HG02571 (cell line): ENCODE measurements around the gene OPA3.
A peak's percentile ranks its signal among the peaks of the same experiment; 100 is the strongest.
"Not testable (repeated sequence)": the region's sequence is repeated elsewhere in the genome, so short reads cannot be mapped to it uniquely, and the experiment has no call there.

ENCODE experiments used
- ATAC-seq: cut with Tn5 transposase; IDR thresholded peaks from one replicate; pipeline ENCODE4 v1.9.1; 2021; ENCODE audit warnings: mild to moderate bottlenecking, moderate library complexity; ENCODE audit not compliant: unreplicated experiment

OPA3 gene

DNA sequence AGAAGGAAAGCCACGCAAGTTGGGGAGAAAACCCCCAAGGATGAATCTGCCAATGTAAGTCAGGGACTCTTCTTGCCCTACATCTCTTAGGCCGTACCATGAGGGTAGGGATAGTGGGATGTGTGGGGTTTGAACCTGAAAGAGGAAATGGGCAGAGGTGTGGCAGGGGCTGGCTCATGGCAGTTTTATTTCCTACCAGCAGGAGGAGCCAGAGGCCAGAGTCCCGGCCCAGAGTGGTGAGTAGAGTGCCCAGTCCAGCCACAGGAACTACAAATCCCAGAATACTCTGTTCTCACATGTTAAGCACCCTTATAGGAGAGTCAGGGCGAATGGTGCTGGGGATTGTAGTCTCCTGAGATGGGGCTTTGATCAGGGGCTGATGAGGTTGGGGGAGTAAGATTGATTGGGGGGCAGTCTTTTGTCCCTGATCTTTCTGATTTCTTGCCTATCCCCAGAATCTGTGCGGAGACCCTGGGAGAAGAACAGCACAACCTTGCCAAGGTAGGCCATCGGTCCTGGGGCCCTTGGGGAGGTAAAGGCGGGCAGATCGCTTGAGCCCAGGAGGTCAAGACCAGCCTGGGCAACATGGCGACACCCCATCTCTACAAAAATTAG lies 60.9 kb downstream of the OPA3 start:
- ATAC-seq, result no peak

DNA sequence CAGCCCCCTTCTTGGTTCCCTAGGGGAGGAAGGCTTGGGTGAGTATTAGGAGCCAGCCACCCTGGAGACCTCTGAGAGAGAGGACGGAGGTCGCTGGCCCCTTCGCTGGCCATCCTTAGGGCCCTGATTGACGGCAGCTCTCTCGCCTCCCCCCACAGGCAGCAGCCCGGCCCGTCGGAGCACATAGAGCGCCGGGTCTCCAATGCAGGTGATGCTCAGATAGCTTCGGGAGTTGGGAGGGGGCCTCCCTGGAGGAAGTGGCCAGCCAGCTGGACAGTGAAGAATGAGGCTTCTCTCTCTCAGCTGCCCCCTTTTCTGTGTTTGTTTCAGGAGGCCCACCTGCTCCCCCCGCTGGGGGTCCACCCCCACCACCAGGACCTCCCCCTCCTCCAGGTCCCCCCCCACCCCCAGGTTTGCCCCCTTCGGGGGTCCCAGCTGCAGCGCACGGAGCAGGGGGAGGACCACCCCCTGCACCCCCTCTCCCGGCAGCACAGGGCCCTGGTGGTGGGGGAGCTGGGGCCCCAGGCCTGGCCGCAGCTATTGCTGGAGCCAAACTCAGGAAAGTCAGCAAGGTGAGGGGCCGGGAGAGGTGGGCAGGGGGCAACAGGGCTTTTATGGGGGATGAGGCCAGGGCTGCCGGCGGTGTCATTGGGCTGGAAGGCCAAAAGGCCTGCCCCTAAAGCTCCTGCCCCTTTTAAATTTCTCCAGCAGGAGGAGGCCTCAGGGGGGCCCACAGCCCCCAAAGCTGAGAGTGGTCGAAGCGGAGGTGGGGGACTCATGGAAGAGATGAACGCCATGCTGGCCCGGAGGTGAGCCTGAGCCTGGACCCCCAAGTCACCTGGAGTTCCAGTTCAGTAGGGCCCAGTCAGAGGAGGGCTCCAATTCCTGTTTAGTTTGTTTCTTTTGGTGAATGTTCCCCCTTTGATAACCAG lies 62.3 kb downstream of the OPA3 start:
- no peak for ATAC-seq

DNA sequence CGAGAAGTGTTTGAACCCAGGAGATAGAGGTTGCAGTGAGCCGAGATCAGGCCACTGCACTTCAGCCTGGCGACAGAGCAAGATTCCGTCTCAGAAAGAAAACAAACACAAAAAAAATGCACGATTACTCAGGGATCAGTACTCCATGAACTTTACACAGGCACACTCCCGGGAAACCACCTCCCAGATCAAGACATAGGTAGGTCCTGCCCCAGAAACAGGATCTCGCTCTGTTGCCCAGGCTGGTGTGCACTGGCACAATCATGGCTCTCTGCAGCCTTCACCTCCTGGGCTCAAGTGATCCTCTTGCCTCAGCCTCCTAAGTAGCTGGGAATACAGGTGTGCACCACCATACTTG lies 66.2 kb downstream of the OPA3 start:
- ATAC-seq, result no peak

DNA sequence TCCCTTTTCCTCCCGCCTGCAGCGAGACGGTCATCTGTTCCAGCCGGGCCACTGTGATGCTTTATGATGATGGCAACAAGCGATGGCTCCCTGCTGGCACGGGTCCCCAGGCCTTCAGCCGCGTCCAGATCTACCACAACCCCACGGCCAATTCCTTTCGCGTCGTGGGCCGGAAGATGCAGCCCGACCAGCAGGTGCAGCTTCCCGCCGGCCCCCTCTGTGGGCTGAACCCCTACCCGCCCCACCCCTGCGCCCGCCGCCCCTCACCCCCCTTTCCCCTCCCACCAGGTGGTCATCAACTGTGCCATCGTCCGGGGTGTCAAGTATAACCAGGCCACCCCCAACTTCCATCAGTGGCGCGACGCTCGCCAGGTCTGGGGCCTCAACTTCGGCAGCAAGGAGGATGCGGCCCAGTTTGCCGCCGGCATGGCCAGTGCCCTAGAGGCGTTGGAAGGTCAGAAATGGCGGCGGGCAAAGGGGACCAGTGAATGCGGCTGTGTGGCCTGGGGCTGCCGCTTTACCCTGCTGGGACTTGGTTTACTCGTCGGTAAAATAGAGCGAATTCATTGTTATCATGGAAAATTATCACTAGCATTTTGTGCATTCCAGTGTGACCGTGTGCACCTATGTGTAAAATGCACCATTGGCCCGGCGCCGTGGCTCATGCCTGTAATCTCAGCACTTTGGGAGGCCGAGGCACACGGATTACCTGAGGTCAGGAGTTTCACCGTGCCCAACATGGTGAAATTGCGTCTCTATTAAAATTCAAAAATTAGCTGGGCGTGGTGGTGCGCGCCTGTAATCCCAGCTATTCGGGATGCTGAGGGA lies 66.7 kb downstream of the OPA3 start:
- ATAC-seq, result no peak

DNA sequence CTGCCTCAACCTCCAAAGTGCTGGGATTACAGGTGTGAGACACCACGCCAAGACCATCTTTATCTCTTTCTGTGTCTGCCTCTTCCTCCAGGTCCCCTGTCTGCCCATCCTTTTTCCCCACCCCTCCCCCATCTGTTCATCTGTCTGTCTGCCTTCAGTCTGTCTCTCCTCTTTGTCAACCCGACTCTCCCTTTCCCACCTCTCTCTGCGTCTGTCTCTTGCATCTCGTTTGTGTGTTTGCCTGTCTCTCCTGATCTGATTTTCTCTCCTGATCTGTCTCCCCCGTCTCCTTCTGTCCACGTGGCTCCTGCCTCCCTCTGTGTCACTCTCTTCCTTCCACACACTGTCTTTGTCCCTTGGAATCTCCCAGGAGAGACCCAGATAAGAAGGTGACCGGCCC lies 67.4 kb downstream of the OPA3 start:
- ATAC-seq, result no peak

DNA sequence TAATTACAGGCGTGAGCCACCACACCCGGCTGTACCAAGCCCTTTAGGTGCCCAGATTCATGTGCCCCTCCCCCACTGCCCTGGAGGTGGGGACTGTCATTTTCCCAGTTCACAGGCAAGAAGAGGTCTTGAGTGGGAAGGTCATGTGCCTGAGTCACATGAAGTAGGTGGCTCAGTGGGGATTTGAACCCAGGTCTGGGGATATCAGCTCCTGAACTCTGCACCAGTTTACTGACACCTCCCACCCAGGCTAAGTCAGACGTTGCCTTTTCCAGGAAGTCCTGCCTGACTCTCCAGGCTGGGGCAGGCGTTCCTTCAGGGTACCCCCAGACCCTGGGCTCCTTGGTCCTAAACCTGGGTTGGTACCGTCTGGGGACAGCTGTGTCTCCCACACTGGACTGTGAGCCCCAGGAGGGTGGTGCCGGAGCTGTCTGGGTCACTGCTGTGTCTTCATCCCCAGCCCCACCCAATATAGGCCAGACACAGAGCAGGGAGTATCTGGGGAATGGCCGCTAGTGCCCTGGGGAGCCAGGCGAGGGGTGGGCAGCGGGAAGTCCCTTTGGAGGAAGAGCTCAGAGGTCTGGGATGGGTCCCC lies 68.7 kb downstream of the OPA3 start:
- no peak for ATAC-seq

DNA sequence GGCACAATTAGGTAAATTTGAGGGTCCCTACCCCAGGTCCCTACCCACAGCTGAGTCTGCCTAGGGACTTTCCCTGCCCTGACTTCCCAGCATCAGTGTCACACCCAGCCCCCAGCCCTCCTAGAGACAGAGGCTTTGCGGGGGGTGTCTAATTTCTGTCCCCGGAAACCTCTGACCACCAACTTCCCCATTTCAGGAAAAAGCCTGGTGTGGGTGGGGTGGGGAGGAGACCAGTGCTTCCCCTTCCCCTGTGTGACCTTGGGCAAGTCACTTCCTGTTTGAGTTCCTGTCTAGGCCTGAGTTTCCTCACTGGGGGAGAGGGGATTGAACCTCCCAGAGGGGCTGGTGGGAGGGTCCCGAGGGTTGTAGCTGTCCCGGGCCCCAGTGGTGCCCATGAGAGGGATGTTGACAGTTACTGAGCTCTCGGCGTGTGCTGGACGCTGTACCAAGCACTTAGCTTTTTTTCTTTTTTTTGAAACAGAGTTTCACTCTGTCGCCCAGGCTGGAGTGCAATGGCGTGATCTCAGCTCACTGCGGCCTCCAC lies 69.4 kb downstream of the OPA3 start:
- ATAC-seq, result no peak

DNA sequence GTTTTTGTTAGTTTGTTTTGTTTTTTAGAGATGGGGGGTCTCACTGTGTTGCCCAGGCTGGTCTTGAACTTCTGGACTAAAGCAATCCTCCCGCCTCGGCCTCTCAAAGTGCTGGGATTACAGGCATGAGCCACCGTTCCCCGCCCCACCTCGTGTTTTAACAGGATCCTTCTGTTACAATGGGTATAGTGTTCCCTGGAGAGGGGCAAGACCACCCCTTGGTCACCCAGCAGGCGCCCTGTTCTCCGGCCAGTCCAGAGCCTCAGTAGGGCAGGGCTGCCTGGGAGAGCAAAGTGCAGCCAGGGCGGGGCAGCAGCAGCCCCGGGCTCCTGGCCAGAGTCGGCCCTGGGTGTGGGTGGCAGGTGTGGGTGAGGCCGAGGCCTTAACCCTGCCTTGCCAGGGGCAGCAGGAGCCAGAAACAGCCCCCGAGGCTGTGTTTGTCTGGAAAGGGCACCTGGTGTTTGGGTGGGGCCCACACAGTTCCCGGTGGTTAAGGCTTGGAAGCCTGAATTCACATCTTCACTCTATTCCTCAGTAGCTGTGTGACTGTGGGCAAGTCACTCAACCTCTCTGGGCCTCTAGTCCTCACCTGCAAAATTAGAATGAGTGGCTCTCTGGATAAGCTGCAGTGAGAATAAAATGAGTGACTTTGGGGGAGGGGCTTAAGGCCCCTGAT lies 70.1 kb downstream of the OPA3 start:
- no peak for ATAC-seq

DNA sequence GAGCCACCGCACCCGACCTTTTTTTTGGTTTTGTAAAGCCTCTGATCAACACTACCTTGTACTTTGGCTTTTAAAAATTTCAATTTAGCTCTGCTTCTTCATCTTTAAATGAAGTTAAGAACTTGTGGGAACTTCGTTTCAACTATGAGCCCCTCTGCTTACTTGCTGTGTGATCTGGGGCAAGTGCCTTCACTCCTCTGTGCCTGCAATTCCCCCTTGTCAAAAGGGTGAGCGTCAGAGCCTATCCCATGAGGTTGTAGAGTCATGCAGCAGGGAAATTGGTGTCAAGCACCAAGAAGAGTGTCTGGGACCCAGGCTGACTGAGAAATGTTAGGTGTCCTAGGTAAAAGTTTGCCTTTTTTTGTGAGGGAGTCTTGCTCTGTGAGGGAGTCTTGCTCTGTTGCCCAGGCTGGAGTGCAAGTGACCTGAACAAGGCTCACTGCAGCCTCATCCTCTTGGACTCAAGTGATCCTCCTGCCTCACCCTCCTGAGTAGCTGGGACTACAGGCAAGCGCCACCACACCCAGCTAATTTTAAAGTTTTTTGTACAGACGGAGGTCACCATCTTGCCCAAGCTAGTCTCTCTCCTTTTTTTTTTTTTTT lies 71.6 kb downstream of the OPA3 start:
- ATAC-seq, result no peak

DNA sequence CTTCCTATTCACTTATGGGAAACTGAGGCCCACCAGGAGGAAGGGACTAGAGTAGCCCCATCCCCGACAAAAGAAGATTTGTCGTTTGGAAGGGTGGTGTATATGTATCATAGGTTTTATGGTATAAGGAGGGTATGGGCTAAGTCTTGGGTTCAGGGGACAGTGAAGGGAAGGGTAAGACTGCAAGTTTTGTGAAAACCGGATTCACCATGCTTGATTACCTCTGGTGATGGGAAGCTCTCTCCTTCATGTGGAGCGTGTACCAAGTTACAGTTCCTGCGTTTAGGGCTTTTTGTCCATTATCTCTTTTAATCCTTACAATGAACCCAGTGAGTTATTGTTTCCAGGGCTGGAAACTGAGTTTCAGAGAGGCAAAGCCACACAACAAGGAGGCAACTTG lies 73.5 kb downstream of the OPA3 start:
- no peak for ATAC-seq

DNA sequence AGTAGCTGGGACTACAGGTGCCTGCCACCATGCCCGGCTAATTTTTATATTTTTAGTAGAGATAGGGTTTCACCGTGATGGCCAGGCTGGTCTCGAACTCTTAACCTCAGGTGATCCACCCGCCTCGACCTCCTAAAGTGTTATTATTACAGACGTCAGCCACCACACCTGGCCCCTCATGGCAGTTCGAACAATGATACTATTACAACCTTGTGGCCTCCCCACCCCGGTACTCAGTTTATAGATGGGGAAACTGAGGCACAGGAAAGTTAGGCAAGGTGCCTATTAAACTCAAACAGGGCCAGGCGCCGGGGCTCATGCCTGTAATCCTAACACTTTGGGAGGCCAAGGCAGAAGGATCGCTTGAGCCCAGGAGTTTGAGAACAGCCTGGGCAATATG lies 74.2 kb downstream of the OPA3 start:
- not testable (repeated sequence) for ATAC-seq

DNA sequence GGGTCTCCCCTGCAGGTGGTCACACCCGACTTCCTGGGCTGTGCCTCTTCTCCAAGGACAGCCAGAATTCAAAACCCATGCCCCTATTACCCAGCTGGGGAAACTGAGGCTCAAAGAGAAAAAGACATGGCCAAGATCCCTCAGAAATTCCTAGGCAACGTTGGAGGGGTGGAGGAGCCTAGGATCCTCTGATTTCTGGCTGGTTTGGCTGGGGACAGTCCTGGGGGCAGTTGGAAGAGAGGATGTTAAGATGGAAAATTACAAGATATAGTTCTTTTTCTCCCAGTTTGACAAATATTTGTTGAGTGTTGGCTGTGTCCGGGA lies 74.9 kb downstream of the OPA3 start:
- no peak for ATAC-seq

DNA sequence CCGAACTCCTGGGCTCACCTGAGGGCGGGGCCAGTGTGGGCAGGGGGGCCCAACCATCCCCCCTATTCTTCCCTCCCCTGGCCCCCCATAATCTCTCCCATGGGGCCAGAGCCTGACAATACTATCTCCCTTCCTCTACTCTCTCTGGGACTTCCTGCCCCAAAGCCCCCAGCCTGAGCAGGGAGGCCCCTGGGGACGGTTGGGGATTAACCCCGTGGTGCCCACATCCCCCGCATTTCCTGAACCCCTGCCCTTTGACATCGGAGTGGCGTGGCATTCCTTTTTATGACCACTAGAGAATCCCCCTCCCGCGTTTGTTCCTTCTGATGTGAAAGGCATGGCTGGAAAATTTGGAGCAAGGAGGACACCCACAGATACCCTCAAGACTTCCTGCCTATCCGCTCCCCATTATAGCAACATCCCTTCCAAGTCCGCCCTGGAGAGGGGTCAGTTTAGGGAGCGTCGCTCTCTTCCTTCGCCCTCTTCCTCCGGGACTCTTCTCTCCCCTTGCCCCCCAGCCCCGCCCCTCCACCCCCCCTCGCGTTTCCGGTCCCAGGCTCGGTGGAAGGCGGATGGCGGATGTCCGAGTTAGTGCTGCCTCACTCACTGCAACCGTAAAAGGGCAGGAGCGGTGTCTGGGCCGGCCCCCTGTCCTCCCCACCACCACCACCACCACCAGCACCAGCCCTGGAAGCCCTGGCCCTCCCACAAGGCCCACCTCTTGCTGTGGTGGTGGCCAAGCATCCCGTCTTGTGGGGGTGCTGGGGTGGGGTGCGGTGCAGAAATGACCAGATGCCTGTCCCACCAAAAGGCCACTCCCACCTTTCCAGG lies 75.5 kb downstream of the OPA3 start:
- ATAC-seq, result no peak

DNA sequence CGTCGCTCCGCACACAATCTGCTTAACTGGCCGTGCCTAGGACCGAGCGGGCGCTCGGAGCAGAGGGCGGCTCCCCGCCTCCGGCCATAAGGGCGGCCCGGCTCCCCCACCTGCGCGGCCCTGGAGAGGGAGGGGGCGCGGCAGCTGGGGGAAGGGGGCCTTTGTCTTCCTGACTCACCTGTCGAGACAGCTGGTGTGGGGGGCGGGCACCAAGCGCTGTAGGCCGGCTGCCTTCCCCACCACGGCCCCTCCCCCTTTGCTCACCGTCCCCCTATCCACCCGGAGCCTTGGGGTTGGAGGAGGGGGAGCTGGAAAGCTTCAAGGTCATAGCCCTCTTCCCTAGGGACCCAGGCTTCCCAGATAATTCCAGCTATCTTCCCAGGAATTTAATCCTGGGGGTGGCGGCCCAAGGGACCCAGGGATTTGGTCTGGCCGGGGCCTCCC lies 76.2 kb downstream of the OPA3 start:
- ATAC-seq, result no peak

DNA sequence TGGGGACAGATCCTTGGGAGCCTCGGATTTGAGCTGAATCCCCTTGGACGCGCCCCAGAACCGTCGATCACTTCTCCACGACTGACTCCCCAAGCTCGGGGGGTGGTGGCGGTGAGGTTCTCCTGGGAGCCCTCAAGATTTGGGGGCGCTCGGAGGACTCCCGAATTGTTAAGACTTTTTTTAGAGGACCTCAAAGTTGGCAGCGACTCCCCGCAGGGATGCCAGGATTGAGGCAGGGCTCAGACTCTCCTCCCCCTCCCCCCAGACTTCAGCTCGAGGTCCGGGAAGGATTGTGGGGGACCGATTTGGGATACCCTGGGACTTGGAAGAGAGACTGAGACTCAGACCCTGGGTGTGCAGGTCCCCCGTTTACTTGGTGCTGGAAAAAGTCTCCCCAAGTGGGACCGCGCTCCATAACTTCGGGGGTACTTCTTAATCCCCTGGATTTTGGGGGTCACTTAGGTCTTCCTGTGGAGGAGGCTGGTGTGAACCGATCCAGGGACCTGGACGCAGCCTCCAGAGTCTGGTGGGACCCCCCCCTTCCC lies 76.7 kb downstream of the OPA3 start:
- ATAC-seq, result no peak

DNA sequence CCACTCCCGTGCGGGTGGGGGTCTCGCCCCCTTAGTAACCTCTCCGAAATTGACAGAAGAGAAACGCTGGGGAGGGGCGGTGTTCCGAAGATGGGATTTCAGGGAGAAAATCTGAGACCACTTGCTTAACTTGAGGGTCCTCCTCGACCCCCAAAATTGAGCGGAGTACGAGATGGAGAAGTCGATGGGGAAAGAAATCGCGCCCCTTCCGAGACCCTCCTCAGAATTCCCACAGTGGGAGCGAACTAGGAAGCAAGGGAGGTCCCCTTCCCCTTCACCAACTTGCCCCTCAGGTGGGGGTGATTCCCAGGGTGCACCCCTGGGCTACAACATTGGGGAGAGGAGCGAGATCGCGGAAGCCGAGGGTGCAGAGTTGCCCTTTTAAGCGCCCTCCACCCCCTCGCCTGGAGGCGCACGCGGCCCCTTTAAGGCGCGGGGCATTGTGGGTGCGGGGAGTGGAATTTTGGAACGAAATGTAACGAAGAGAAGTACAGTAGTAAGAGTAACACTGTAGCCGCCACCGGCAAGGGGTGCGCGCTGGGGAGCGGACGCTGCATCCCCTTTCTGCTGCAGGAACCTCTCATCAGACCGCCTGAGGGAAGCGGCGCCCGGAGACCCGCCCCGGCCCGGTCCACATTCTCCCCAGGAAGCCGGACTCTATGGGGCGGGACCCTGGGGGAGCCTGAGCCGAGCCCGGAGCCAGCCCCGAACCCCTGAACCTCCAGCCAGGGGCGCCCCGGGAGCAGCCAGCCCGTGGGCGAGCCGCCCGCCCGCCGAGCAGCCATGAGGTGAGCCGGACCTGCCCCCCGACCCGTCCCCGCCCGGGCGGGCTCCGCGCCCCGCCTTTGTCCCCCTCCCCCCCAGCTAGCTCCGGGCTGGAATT lies 77.4 kb downstream of the OPA3 start, which contains the start of gene VASP:
VASP (plus strand) TSS at position 491 of the 883 bp plus-strand sequence; CDS start at position 784, 293 bp downstream.
- peak; percentile 52 for ATAC-seq

DNA sequence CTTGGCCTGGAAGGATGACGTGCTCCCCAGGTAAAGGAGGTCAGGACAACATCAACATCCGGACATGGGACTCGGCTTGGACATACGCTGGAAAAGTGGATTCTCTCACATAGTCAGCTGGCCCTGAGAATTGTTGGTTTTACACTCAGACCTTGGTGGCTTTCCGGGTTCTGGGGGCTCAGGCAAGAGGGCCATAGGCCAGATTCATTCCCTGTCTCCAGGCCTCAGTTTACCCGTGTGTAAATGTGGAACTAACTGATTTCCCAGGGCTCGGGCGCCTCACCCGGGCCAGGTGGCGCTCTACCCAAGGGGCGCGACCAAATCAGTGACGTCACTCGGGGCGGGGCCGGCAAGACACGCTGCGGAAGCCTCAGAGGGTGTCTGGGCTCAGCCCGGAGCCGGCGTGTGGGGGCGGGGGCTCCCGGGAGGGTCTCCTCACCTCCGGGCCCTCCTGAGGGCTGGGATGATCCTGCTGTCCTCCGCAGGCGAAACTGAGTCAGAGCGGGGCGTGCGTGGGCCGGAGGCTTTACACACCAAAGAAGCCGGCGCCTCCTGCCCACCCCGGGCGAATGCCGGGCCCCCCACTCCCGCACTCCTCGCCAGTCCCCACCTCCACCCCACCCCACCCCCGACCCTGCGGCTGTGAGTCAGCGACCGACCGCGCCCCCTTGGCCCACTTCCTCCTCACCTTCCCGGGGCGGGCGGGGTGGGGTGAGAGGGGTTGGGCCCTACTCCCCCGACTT lies 78.2 kb downstream of the OPA3 start:
- ATAC-seq, result peak; percentile 51
